Peyer's patch (tissue), 4 donors: ENCODE data around the gene MYH10.

ENCODE experiments used
- POLR2A ChIP-seq, 2 donors: fragments of 450-650 bp; IDR thresholded peaks; one replicate each; pipeline ENCODE4 v1.5.1; 2017; ENCODE audit warnings: antibody characterized with exemption in 2 of 2, mild to moderate bottlenecking in 2 of 2, moderate library complexity in 2 of 2
- TF ChIP-seq, protein P1 (sequence below), 6 experiments: fragments of 450-650 bp in 4 of 6; fragments of 200-600 bp in 2 of 6; sonication (generic) in 1 of 6; IDR thresholded peaks; one replicate each; pipeline ENCODE4 v1.5.1; 2017 to 2019; ENCODE audit warnings: antibody characterized with exemption in 6 of 6, mild to moderate bottlenecking in 3 of 6, moderate library complexity in 1 of 6

DNA sequence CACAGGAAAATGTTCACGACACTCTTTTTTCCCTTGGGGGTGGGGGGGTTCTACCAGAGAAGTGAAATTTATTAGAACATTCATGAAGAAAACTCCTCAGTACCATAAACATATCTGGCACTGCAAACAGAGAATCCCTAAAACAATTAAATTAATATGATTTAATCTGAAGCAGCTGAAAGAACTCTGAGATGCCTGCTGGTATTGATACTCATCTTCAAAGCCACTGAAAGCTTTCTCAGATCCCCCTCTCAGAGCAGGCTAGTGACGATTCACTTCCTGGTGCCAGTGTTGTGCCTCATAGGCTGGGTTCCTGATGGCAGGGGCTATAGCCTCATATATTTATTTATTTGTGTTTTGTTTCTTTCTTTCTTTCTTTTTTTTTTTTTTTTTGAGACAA lies 52.7 kb downstream of the MYH10 start:
- TF ChIP-seq, protein P1, sequence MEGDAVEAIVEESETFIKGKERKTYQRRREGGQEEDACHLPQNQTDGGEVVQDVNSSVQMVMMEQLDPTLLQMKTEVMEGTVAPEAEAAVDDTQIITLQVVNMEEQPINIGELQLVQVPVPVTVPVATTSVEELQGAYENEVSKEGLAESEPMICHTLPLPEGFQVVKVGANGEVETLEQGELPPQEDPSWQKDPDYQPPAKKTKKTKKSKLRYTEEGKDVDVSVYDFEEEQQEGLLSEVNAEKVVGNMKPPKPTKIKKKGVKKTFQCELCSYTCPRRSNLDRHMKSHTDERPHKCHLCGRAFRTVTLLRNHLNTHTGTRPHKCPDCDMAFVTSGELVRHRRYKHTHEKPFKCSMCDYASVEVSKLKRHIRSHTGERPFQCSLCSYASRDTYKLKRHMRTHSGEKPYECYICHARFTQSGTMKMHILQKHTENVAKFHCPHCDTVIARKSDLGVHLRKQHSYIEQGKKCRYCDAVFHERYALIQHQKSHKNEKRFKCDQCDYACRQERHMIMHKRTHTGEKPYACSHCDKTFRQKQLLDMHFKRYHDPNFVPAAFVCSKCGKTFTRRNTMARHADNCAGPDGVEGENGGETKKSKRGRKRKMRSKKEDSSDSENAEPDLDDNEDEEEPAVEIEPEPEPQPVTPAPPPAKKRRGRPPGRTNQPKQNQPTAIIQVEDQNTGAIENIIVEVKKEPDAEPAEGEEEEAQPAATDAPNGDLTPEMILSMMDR (IDR thresholded peaks at IDR 0.05): no peak
- no peak for TF ChIP-seq POLR2A (IDR thresholded peaks at IDR 0.05)
